ENCODE measurements around the gene INTS4. TPM values are rescaled to one million over a fixed set of nuclear protein-coding genes. Genes with fewer than 3 reads are reported as not detected.
"Not testable (repeated sequence)": the region's sequence is repeated elsewhere in the genome, so short reads cannot be mapped to it uniquely, and the experiment has no call there.

INTS4 gene
- total RNA-seq, 2 experiments from 2014 or later, result 51.2 to 52.0 TPM

- no peak overlapping the region for H3K4me3 Mint-ChIP-seq
- ChIA-PET POLR2A (no interaction called here), CTCF (no interaction called here)
- H3K36me3 Mint-ChIP-seq (ENCODE audit: low read depth), result peaks cover 10% of the 10 kb centered on the region
- H3K9me3 Mint-ChIP-seq, result no peaks in the 10 kb centered on the region
- H3K27me3 Mint-ChIP-seq, result no peaks in the 10 kb centered on the region
- no peaks in the 10 kb centered on the region for H3K4me1 Mint-ChIP-seq
- DNase-seq, result no peak
- no peak overlapping the region for H3K27ac Mint-ChIP-seq
Measured at GRCh38 chr11:77908835-77909234, 85.6 kb downstream of the INTS4 start.

GRCh38 chr11:77894949-77895348 is 99.5 kb downstream of the INTS4 start:
- POLR2A ChIA-PET, result not testable (repeated sequence)

GRCh38 chr11:77891703-77892102 is 102.8 kb downstream of the INTS4 start:
- CTCF ChIA-PET, DNase-seq, POLR2A ChIA-PET, H3K27ac Mint-ChIP-seq, H3K27me3 Mint-ChIP-seq, H3K9me3 Mint-ChIP-seq, H3K4me1 Mint-ChIP-seq, H3K4me3 Mint-ChIP-seq: not testable (repeated sequence)
- peaks cover 54% of the 10 kb centered on the region for H3K36me3 Mint-ChIP-seq (ENCODE audit: low read depth)

More at GRCh38 chr11:77894949-77895348, 99.5 kb downstream of the INTS4 start:
- H3K27me3 Mint-ChIP-seq, H3K27ac Mint-ChIP-seq, H3K4me3 Mint-ChIP-seq, H3K4me1 Mint-ChIP-seq, H3K9me3 Mint-ChIP-seq, CTCF ChIA-PET, DNase-seq: not testable (repeated sequence)
- peaks cover 35% of the 10 kb centered on the region for H3K36me3 Mint-ChIP-seq (ENCODE audit: low read depth)

- H3K4me1 Mint-ChIP-seq, CTCF ChIA-PET, H3K27me3 Mint-ChIP-seq, H3K27ac Mint-ChIP-seq, POLR2A ChIA-PET, DNase-seq, H3K4me3 Mint-ChIP-seq, H3K9me3 Mint-ChIP-seq: not testable (repeated sequence)
- peaks cover 58% of the 10 kb centered on the region for H3K36me3 Mint-ChIP-seq (ENCODE audit: low read depth)
Measured at GRCh38 chr11:77891256-77891655, 103.2 kb downstream of the INTS4 start.

GRCh38 chr11:77890619-77891056 is 103.8 kb downstream of the INTS4 start:
- POLR2A ChIA-PET, H3K27ac Mint-ChIP-seq, CTCF ChIA-PET, H3K4me1 Mint-ChIP-seq, DNase-seq, H3K27me3 Mint-ChIP-seq, H3K9me3 Mint-ChIP-seq, H3K4me3 Mint-ChIP-seq: not testable (repeated sequence)
- H3K36me3 Mint-ChIP-seq (ENCODE audit: low read depth), result peaks cover 59% of the 10 kb centered on the region

- POLR2A ChIA-PET, DNase-seq, H3K4me1 Mint-ChIP-seq, H3K27ac Mint-ChIP-seq, H3K9me3 Mint-ChIP-seq, CTCF ChIA-PET, H3K27me3 Mint-ChIP-seq, H3K4me3 Mint-ChIP-seq: not testable (repeated sequence)
- H3K36me3 Mint-ChIP-seq (ENCODE audit: low read depth), result peaks cover 62% of the 10 kb centered on the region
Measured at GRCh38 chr11:77890100-77890614, 104.3 kb downstream of the INTS4 start.

- H3K27ac Mint-ChIP-seq, H3K27me3 Mint-ChIP-seq, H3K4me3 Mint-ChIP-seq, H3K9me3 Mint-ChIP-seq, CTCF ChIA-PET, H3K4me1 Mint-ChIP-seq, POLR2A ChIA-PET, DNase-seq: not testable (repeated sequence)
- peaks cover 61% of the 10 kb centered on the region for H3K36me3 Mint-ChIP-seq (ENCODE audit: low read depth)
Measured at GRCh38 chr11:77889045-77889444, 105.4 kb downstream of the INTS4 start.

- Mint-ChIP-seq H3K27ac (no peak overlapping the region), H3K4me3 (no peak overlapping the region), H3K27me3 (no peaks in the 10 kb centered on the region), H3K4me1 (no peaks in the 10 kb centered on the region), H3K9me3 (no peaks in the 10 kb centered on the region), H3K36me3 (ENCODE audit: low read depth) (peaks cover 58% of the 10 kb centered on the region)
- DNase-seq, result no peak
- CTCF ChIA-PET, result no interaction called here
- POLR2A ChIA-PET, result no interaction called here
Measured at GRCh38 chr11:77886401-77886800, 108.1 kb downstream of the INTS4 start.

GRCh38 chr11:77884829-77885190 is 109.7 kb downstream of the INTS4 start:
- Mint-ChIP-seq H3K9me3 (no peaks in the 10 kb centered on the region), H3K27ac (no peak overlapping the region), H3K27me3 (no peaks in the 10 kb centered on the region), H3K4me3 (no peak overlapping the region), H3K36me3 (ENCODE audit: low read depth) (peaks cover 47% of the 10 kb centered on the region), H3K4me1 (peaks cover 2% of the 10 kb centered on the region)
- ChIA-PET CTCF (no interaction called here), POLR2A (no interaction called here)
- DNase-seq, result no peak

- Mint-ChIP-seq H3K4me3 (no peak overlapping the region), H3K9me3 (no peaks in the 10 kb centered on the region), H3K36me3 (ENCODE audit: low read depth) (peaks cover 47% of the 10 kb centered on the region), H3K27me3 (no peaks in the 10 kb centered on the region), H3K4me1 (peaks cover 7% of the 10 kb centered on the region), H3K27ac (no peak overlapping the region)
- no peak for DNase-seq
- ChIA-PET POLR2A (no interaction called here), CTCF (no interaction called here)
Measured at GRCh38 chr11:77884186-77884828, 110.2 kb downstream of the INTS4 start.

GRCh38 chr11:77883775-77884174 is 110.7 kb downstream of the INTS4 start:
- peaks cover 49% of the 10 kb centered on the region for H3K36me3 Mint-ChIP-seq (ENCODE audit: low read depth)
- CTCF ChIA-PET, result no interaction called here
- DNase-seq, result no peak
- H3K4me3 Mint-ChIP-seq, result no peak overlapping the region
- no peaks in the 10 kb centered on the region for H3K9me3 Mint-ChIP-seq
- H3K4me1 Mint-ChIP-seq, result peaks cover 11% of the 10 kb centered on the region
- H3K27ac Mint-ChIP-seq, result no peak overlapping the region
- POLR2A ChIA-PET, result no interaction called here
- no peaks in the 10 kb centered on the region for H3K27me3 Mint-ChIP-seq

- Mint-ChIP-seq H3K9me3 (no peaks in the 10 kb centered on the region), H3K4me3 (no peak overlapping the region), H3K4me1 (peaks cover 13% of the 10 kb centered on the region), H3K27me3 (no peaks in the 10 kb centered on the region), H3K27ac (no peak overlapping the region), H3K36me3 (ENCODE audit: low read depth) (peaks cover 42% of the 10 kb centered on the region)
- DNase-seq, result no peak
- CTCF ChIA-PET, result no interaction called here
- POLR2A ChIA-PET, result no interaction called here
Measured at GRCh38 chr11:77882396-77882795, 112.1 kb downstream of the INTS4 start.

GRCh38 chr11:77879218-77879617 is 115.2 kb downstream of the INTS4 start:
- H3K36me3 Mint-ChIP-seq (ENCODE audit: low read depth), result peaks cover 28% of the 10 kb centered on the region
- CTCF ChIA-PET, result no interaction called here
- no peaks in the 10 kb centered on the region for H3K9me3 Mint-ChIP-seq
- H3K4me1 Mint-ChIP-seq, result peaks cover 13% of the 10 kb centered on the region
- peak; percentile 29 for DNase-seq
- POLR2A ChIA-PET, result no interaction called here
- no peaks in the 10 kb centered on the region for H3K27me3 Mint-ChIP-seq
- no peak overlapping the region for H3K4me3 Mint-ChIP-seq
- H3K27ac Mint-ChIP-seq, result peak overlapping the region; percentile 67

GRCh38 chr11:77878247-77878646 is 116.2 kb downstream of the INTS4 start:
- Mint-ChIP-seq H3K4me1 (peaks cover 13% of the 10 kb centered on the region), H3K36me3 (ENCODE audit: low read depth) (peaks cover 22% of the 10 kb centered on the region)
- H3K27ac Mint-ChIP-seq, CTCF ChIA-PET, H3K27me3 Mint-ChIP-seq, POLR2A ChIA-PET, H3K9me3 Mint-ChIP-seq, DNase-seq, H3K4me3 Mint-ChIP-seq: not testable (repeated sequence)
